K562 (cell line): ENCODE data around the gene VPS16. TPM values are rescaled to one million over a fixed set of nuclear protein-coding genes. Genes with fewer than 3 reads are reported as not detected.

Experiments used
- ATAC-seq: fragments of 200-7000 bp; cut with Tn5 transposase; 3 replicates; pipeline ENCODE4 v1.9.1; 2020; ENCODE audit warnings: moderate library complexity
- BruUV-seq: library from RNA; stranded (reverse); fragments of 400-500 nt; replicated peaks from 2 replicates; lab custom pipeline; 2021; lab: Mats Ljungman, UMichigan
- CTCF ChIA-PET: fragments of 300-600 bp; formaldehyde crosslinking; extraction: SDS; loops from one replicate; lab custom pipeline; 2021; ENCODE audit warnings: low intra/inter-chr PET ratio; lab: Yijun Ruan, JAX
- POLR2A ChIA-PET: fragments of 300-600, 350-650 bp; sonication (Branson Sonifier 250); formaldehyde crosslinking; extraction: SDS; loops from one replicate; lab custom pipeline; 2021; ENCODE audit warnings: antibody characterized with exemption, inconsistent platforms; lab: Yijun Ruan, JAX
- DNase-seq, 4 experiments: peaks; one replicate each; pipeline versions ENCODE4 v3.0.0 to v3.0.0-alpha.2; 2011 to 2018; ENCODE audit warnings: low spot score in 3 of 4, mixed read lengths in 3 of 4; ENCODE audit errors: extremely low read depth in 1 of 4
- FAIRE-seq: peaks from 2 replicates; lab custom pipeline; 2011; peaks lifted over from hg19 to GRCh38; lab: Jason Lieb, UNC
- H2AFZ ChIP-seq: 2 replicates; pipeline ENCODE4 v1.6.0; 2011; ENCODE audit warnings: low read depth, low read length, control low read depth, inconsistent platforms
- H3K27ac ChIP-seq: fragments of 200-600 bp; 3 replicates; pipeline ENCODE4 v1.8.0; 2011; ENCODE audit warnings: low read depth, mild to moderate bottlenecking, control low read depth, inconsistent platforms, low read length, moderate library complexity, mixed read lengths; ENCODE audit errors: extremely low read depth
- H3K27me3 ChIP-seq, 2 experiments: fragments of 300-600 bp in 1 of 2; 2 replicates in 1 of 2; 3 replicates in 1 of 2; pipeline versions ENCODE4 v1.6.0 to v1.8.0; 2011; ENCODE audit warnings: inconsistent platforms in 2 of 2, low read length in 2 of 2, mild to moderate bottlenecking in 1 of 2, mixed read lengths in 1 of 2, moderate library complexity in 1 of 2; ENCODE audit not compliant: control insufficient read depth in 2 of 2, insufficient read depth in 2 of 2
- H3K36me3 ChIP-seq: fragments of 300-600 bp; 3 replicates; pipeline ENCODE4 v1.8.0; 2011; ENCODE audit warnings: mild to moderate bottlenecking, low read length, inconsistent platforms; ENCODE audit not compliant: control insufficient read depth, insufficient read depth
- H3K4me1 ChIP-seq, 2 experiments: fragments of 200-600 bp in 1 of 2; replicated peaks in 1 of 2; 2 replicates in 1 of 2; 3 replicates in 1 of 2; pipeline versions ENCODE4 v1.5.1 to v1.8.0; 2011; ENCODE audit warnings: inconsistent platforms in 2 of 2, low read length in 2 of 2, mild to moderate bottlenecking in 1 of 2, mixed read lengths in 1 of 2, moderate library complexity in 1 of 2; ENCODE audit not compliant: control insufficient read depth in 2 of 2, insufficient read depth in 2 of 2
- H3K4me2 ChIP-seq: 2 replicates; pipeline ENCODE4 v1.6.1; 2011; ENCODE audit warnings: low read length, control low read depth, inconsistent platforms, mixed read lengths; ENCODE audit not compliant: insufficient read depth
- H3K4me3 ChIP-seq: fragments of 200-600 bp; sonication (generic), shearing (Covaris generic); 2 replicates; pipeline ENCODE4 v1.5.1; 2016; ENCODE audit warnings: control low read depth, inconsistent platforms
- H3K79me2 ChIP-seq: fragments of 200-600 bp; 3 replicates; pipeline ENCODE4 v1.8.0; 2011; ENCODE audit warnings: low read length, inconsistent platforms; ENCODE audit not compliant: control insufficient read depth, insufficient read depth
- H3K9ac ChIP-seq, 2 experiments: 2 replicates each; pipeline versions ENCODE4 v1.6.0 to v1.6.1; 2011; ENCODE audit warnings: low read depth in 2 of 2, low read length in 2 of 2, control low read depth in 1 of 2, inconsistent platforms in 1 of 2, mild to moderate bottlenecking in 1 of 2, mixed read lengths in 1 of 2; ENCODE audit not compliant: insufficient read depth in 1 of 2
- H3K9me1 ChIP-seq: one replicate; pipeline ENCODE4 v1.6.0; 2011; ENCODE audit warnings: inconsistent platforms, mild to moderate bottlenecking, low read length, moderate library complexity; ENCODE audit not compliant: control insufficient read depth, insufficient read depth
- H3K9me3 ChIP-seq: replicated peaks from 2 replicates; pipeline ENCODE4 v1.5.1; 2011; ENCODE audit warnings: low read depth, low read length, inconsistent platforms; ENCODE audit not compliant: control insufficient read depth, insufficient read depth
- H4K20me1 ChIP-seq: replicated peaks from 2 replicates; pipeline ENCODE4 v1.6.1; 2011; ENCODE audit warnings: low read length, inconsistent platforms, mixed read lengths; ENCODE audit not compliant: control insufficient read depth, insufficient read depth
- ATF3 ChIP-seq, 2 experiments: fragments of 450-650 bp in 1 of 2; sonication (generic) in 1 of 2; formaldehyde crosslinking in 1 of 2; IDR thresholded peaks in 1 of 2; conservative IDR thresholded peaks in 1 of 2; 2 replicates each; pipeline versions ENCODE4 v1.6.1 to v1.8.1; 2016 to 2023; ENCODE audit warnings: mild to moderate bottlenecking in 2 of 2, moderate library complexity in 2 of 2, inconsistent platforms in 1 of 2, missing genetic modification reagents in 1 of 2
- JUN ChIP-seq, 2 experiments: sonication (generic) in 1 of 2; formaldehyde crosslinking in 1 of 2; IDR thresholded peaks; 2 replicates each; pipeline versions ENCODE4 v1.6.1 to v1.8.0; 2012 to 2022; ENCODE audit warnings: borderline replicate concordance in 2 of 2, mild to moderate bottlenecking in 2 of 2, improper control_type of control experiment in 1 of 2, low read depth in 1 of 2, low read length in 1 of 2, missing genetic modification reagents in 1 of 2
- KHSRP ChIP-seq: fragments of 450-650 bp; IDR thresholded peaks from 2 replicates; pipeline ENCODE4 v1.6.1; 2017
- SMC3 ChIP-seq: conservative IDR thresholded peaks from 2 replicates; pipeline ENCODE4 v1.6.1; 2011; ENCODE audit warnings: low read depth, low read length, improper control_type of control experiment; ENCODE audit not compliant: insufficient read depth
- SRSF3 ChIP-seq: fragments of 200-400 bp; formaldehyde crosslinking; IDR thresholded peaks from 2 replicates; pipeline ENCODE4 v1.6.1; 2016; ENCODE audit warnings: mild to moderate bottlenecking, low read length, moderate library complexity; ENCODE audit not compliant: insufficient read depth
- TAF7 ChIP-seq: fragments of 450-650 bp; IDR thresholded peaks from 2 replicates; pipeline ENCODE4 v1.6.1; 2016; ENCODE audit warnings: missing genetic modification characterization, missing compliant biosample characterization
- ZNF354B ChIP-seq: fragments of 250-450 bp; sonication (Bioruptor Pico); IDR thresholded peaks from 2 replicates; pipeline ENCODE4 v1.4.0; 2020
- in situ Hi-C: fragments of 300-500 bp; cut with MboI; formaldehyde crosslinking; loops from 4 replicates; pipeline ENCODE4 v1.15.0; 2018; ENCODE audit warnings: inconsistent platforms, mixed read lengths
- intact Hi-C: fragments of 100-400 bp; cut with micrococcal nuclease; formaldehyde crosslinking; loops from 2 replicates; pipeline ENCODE4 v1.14.2; 2022
- polyA plus RNA-seq, 8 experiments: library from polyadenylated mRNA; depleted of rRNA in 4 of 8; stranded (reverse) in 5 of 8; unstranded in 3 of 8; fragments of >200 nt; fragmentation: Nextera tagmentation in 2 of 8; fragmentation: Illumina TruSeq in 1 of 8; extraction: Ambion mirVana in 2 of 8; extraction: Trizol in 1 of 8; gene quantifications; 2 replicates each; pipeline versions ENCODE4 v1.2.1 to v1.2.3, GENCODE V29; 2011 to 2014; ENCODE audit warnings: inconsistent platforms in 1 of 8, missing spikeins in 1 of 8
- total RNA-seq, 7 experiments: library from RNA; depleted of rRNA in 6 of 7; stranded (reverse); fragments of >200 nt in 6 of 7; fragmentation: Illumina TruSeq in 2 of 7; extraction: Trizol in 2 of 7; gene quantifications; 2 replicates each; pipeline versions ENCODE4 v1.2.1 to v1.2.3, GENCODE V29; 2011 to 2021; ENCODE audit warnings: low replicate concordance in 1 of 7
- TF ChIP-seq, protein P1 (sequence below): fragments of 450-650 bp; IDR thresholded peaks from 2 replicates; pipeline ENCODE4 v1.7.0; 2016; ENCODE audit warnings: borderline replicate concordance

Gene VPS16
- total and polyA plus RNA-seq, 9 of the 15 experiments (the other 6 are each of a cell fraction or from before 2014, with no cell fraction given), result 6.8 to 24.7 (median 14.0) TPM

GRCh38 chr20:2911200-2911599, 70.7 kb downstream of the VPS16 start:
- Histone ChIP-seq H3K27ac (no peak overlapping the region), H2AFZ (no peak overlapping the region), H3K27me3 (no peaks in the 10 kb centered on the region), H3K36me3 (no peaks in the 10 kb centered on the region), H3K9me1 (no peaks in the 10 kb centered on the region), H3K4me2 (no peak overlapping the region), H4K20me1 (no peaks in the 10 kb centered on the region), H3K79me2 (peaks cover 4% of the 10 kb centered on the region; the same call in 1 of the 3 replicates), H3K4me1 (no peaks in the 10 kb centered on the region), H3K9me3 (no peaks in the 10 kb centered on the region), H3K4me3 (no peak overlapping the region), H3K9ac (no peak overlapping the region)
- ChIA-PET POLR2A (no interaction called here), CTCF (no interaction called here)
- intact Hi-C loops, result loop anchor here (5.0 kb wide), 1 partner anchor 71 kb away; no protein-coding TSS in a partner anchor
- in situ Hi-C loops, result no loop called here
- TF ChIP-seq ZNF354B (CRISPR knock-in tag) (no peak), ATF3 (IDR thresholded peaks at IDR 0.05) (peak; percentile 45), ATF3 (CRISPR knock-in tag; conservative IDR thresholded peaks at IDR 0.05) (no peak)
- DNase-seq (no peak), ATAC-seq (no peak), FAIRE-seq (no peak)
- BruUV-seq, result no TSS peak

DNA sequence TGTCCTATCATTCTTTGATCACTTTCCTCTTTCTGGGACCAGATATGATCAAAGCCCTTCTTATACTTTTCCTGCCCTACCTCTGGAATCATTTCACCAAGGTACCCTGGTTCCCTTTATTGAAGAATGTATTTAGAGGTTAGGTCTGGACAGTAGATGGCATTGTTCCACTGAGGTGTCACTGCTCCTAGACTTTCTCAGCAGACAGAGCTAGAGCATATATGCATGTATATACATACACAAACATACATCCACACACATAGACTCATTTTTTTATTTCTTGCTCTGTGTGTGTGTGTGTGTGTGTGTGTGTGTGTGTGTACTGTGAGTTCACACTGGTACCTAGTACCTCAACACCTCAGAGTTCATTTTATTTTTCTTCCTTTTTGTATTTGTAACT, 73.6 kb downstream of the VPS16 start:
- no peaks in the 10 kb centered on the region for H3K4me1 ChIP-seq
- no peak overlapping the region for H3K4me3 ChIP-seq
- DNase-seq (peak in 1 of 4 experiments; percentile 20), ATAC-seq (peak; percentile 69), FAIRE-seq (no peak)
- H3K9me3 ChIP-seq, result no peaks in the 10 kb centered on the region
- no peak overlapping the region for H3K4me2 ChIP-seq
- ChIA-PET CTCF (interaction anchor here (0.5 to 1.3 kb wide), 4 partner anchors 40 to 201 kb away, joined by 3 to 4 read pairs (median 3); no protein-coding TSS in a partner anchor), POLR2A (no interaction called here)
- no peak overlapping the region for H2AFZ ChIP-seq
- intact Hi-C loops (loop anchor here (1.0 to 5.0 kb wide), 2 partner anchors 68 to 87 kb away; no protein-coding TSS in a partner anchor), in situ Hi-C loops (no loop called here)
- BruUV-seq, result no TSS peak
- H3K27me3 ChIP-seq, result no peaks in the 10 kb centered on the region
- peaks cover 7% of the 10 kb centered on the region for H3K79me2 ChIP-seq
- H4K20me1 ChIP-seq, result 0 out of 2 replicates have a peak, but pooled peaks cover 4% of the 10 kb centered on the region
- H3K27ac ChIP-seq, result no peak overlapping the region
- H3K9ac ChIP-seq, result no peak overlapping the region
- no peaks in the 10 kb centered on the region; the same call in 2 of the 3 replicates for H3K36me3 ChIP-seq
- no peaks in the 10 kb centered on the region for H3K9me1 ChIP-seq
- TF ChIP-seq SRSF3 (no peak), KHSRP (no peak), JUN (IDR thresholded peaks at IDR 0.05; ENCODE audit: borderline replicate concordance, low read depth, low read length) (no peak), JUN (CRISPR knock-in tag; IDR thresholded peaks at IDR 0.05; ENCODE audit: borderline replicate concordance) (no peak), TAF7 (tag) (no peak), SMC3 (0 out of 2 replicates have a peak, but pooled peaks have one; percentile 11)
- TF ChIP-seq, protein P1, sequence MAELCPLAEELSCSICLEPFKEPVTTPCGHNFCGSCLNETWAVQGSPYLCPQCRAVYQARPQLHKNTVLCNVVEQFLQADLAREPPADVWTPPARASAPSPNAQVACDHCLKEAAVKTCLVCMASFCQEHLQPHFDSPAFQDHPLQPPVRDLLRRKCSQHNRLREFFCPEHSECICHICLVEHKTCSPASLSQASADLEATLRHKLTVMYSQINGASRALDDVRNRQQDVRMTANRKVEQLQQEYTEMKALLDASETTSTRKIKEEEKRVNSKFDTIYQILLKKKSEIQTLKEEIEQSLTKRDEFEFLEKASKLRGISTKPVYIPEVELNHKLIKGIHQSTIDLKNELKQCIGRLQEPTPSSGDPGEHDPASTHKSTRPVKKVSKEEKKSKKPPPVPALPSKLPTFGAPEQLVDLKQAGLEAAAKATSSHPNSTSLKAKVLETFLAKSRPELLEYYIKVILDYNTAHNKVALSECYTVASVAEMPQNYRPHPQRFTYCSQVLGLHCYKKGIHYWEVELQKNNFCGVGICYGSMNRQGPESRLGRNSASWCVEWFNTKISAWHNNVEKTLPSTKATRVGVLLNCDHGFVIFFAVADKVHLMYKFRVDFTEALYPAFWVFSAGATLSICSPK, result no peak
